MM.1S (cell line): ENCODE results near the gene VSTM2L.

ENCODE experiments used
- DNase-seq: peaks from one replicate; pipeline ENCODE4 v3.0.0-alpha.2; 2015
- H2AFZ ChIP-seq: fragments of 300-600 bp; sonication (generic); 2 replicates; pipeline ENCODE4 v1.6.0; 2016; ENCODE audit warnings: antibody characterized with exemption, low read length
- H3F3A ChIP-seq: fragments of 300-600 bp; sonication (generic); 2 replicates; pipeline ENCODE4 v1.6.1; 2016; ENCODE audit warnings: mild to moderate bottlenecking, antibody characterized with exemption, low read length, moderate library complexity, mixed read lengths; ENCODE audit not compliant: insufficient read depth
- H3K27ac ChIP-seq: fragments of 300-600 bp; sonication (generic); 2 replicates; pipeline ENCODE4 v1.5.1; 2016; ENCODE audit warnings: mild to moderate bottlenecking, low read length
- H3K27me3 ChIP-seq: fragments of 300-600 bp; sonication (generic); replicated peaks from 2 replicates; pipeline ENCODE4 v1.6.0; 2016; ENCODE audit warnings: low read length; ENCODE audit not compliant: insufficient read depth
- H3K36me3 ChIP-seq: fragments of 300-600 bp; sonication (generic); replicated peaks from 2 replicates; pipeline ENCODE4 v1.6.1; 2016; ENCODE audit warnings: mild to moderate bottlenecking, low read length, mixed read lengths; ENCODE audit not compliant: insufficient read depth
- H3K4me1 ChIP-seq: fragments of 300-600 bp; sonication (generic); 2 replicates; pipeline ENCODE4 v1.6.1; 2016; ENCODE audit warnings: low read length, mixed read lengths
- H3K4me2 ChIP-seq: fragments of 300-600 bp; sonication (generic); 2 replicates; pipeline ENCODE4 v1.6.0; 2016; ENCODE audit warnings: low read depth, low read length
- H3K4me3 ChIP-seq: fragments of 300-600 bp; sonication (generic); 2 replicates; pipeline ENCODE4 v1.5.1; 2016; ENCODE audit warnings: low read length, mixed read lengths
- H3K79me2 ChIP-seq: fragments of 300-600 bp; sonication (generic); 2 replicates; pipeline ENCODE4 v1.6.1; 2016; ENCODE audit warnings: mixed run types, low read length, mixed read lengths
- H3K9ac ChIP-seq: fragments of 300-600 bp; sonication (generic); 2 replicates; pipeline ENCODE4 v1.6.1; 2016; ENCODE audit warnings: low read length, mixed read lengths
- H3K9me2 ChIP-seq: fragments of 300-600 bp; sonication (generic); replicated peaks from 2 replicates; pipeline ENCODE4 v1.6.1; 2016; ENCODE audit warnings: mild to moderate bottlenecking, low read length, mixed read lengths; ENCODE audit not compliant: insufficient read depth
- H3K9me3 ChIP-seq: fragments of 300-600 bp; sonication (generic); replicated peaks from 2 replicates; pipeline ENCODE4 v1.6.1; 2016; ENCODE audit warnings: mild to moderate bottlenecking, low read length, mixed read lengths; ENCODE audit not compliant: insufficient read depth
- H4K20me1 ChIP-seq: fragments of 300-600 bp; sonication (generic); 2 replicates; pipeline ENCODE4 v1.6.1; 2016; ENCODE audit warnings: mild to moderate bottlenecking, low read length, moderate library complexity, mixed read lengths; ENCODE audit not compliant: insufficient read depth
- EZH2 ChIP-seq: fragments of 300-600 bp; sonication (generic); optimal IDR thresholded peaks from 2 replicates; pipeline ENCODE3; 2017; ENCODE audit warnings: low read depth, mild to moderate bottlenecking, antibody characterized with exemption, low read length, mixed read lengths
- EZH2phosphoT487 ChIP-seq: fragments of 300-600 bp; sonication (generic); IDR thresholded peaks from 2 replicates; pipeline ENCODE4 v1.6.1; 2018; ENCODE audit warnings: antibody characterized with exemption, low read length
- TF ChIP-seq, protein P1 (sequence below): fragments of 300-600 bp; sonication (generic); IDR thresholded peaks from 2 replicates; pipeline ENCODE4 v1.5.1; 2016; ENCODE audit warnings: antibody characterized with exemption, low read length, mixed read lengths

Gene VSTM2L

GRCh38 chr20:37869334-37869861 lies 33.5 kb upstream of the VSTM2L start:
- H3K9me2 ChIP-seq = no peaks in the 10 kb centered on the region
- no peaks in the 10 kb centered on the region for H4K20me1 ChIP-seq
- no peak overlapping the region for H3K4me2 ChIP-seq
- no peaks in the 10 kb centered on the region for H3K27me3 ChIP-seq
- no peak overlapping the region for H3K4me3 ChIP-seq
- no peak overlapping the region for H3K9ac ChIP-seq
- H3K9me3 ChIP-seq = no peaks in the 10 kb centered on the region
- no peaks in the 10 kb centered on the region for H3K79me2 ChIP-seq
- no peak overlapping the region for H2AFZ ChIP-seq
- H3K4me1 ChIP-seq = no peaks in the 10 kb centered on the region
- no peak overlapping the region for H3K27ac ChIP-seq
- TF ChIP-seq EZH2phosphoT487 (no peak), EZH2 (no peak)
- TF ChIP-seq, protein P1, sequence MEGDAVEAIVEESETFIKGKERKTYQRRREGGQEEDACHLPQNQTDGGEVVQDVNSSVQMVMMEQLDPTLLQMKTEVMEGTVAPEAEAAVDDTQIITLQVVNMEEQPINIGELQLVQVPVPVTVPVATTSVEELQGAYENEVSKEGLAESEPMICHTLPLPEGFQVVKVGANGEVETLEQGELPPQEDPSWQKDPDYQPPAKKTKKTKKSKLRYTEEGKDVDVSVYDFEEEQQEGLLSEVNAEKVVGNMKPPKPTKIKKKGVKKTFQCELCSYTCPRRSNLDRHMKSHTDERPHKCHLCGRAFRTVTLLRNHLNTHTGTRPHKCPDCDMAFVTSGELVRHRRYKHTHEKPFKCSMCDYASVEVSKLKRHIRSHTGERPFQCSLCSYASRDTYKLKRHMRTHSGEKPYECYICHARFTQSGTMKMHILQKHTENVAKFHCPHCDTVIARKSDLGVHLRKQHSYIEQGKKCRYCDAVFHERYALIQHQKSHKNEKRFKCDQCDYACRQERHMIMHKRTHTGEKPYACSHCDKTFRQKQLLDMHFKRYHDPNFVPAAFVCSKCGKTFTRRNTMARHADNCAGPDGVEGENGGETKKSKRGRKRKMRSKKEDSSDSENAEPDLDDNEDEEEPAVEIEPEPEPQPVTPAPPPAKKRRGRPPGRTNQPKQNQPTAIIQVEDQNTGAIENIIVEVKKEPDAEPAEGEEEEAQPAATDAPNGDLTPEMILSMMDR = no peak
- H3K36me3 ChIP-seq = no peaks in the 10 kb centered on the region
- no peak for DNase-seq
- H3F3A ChIP-seq = no peaks in the 10 kb centered on the region

DNA sequence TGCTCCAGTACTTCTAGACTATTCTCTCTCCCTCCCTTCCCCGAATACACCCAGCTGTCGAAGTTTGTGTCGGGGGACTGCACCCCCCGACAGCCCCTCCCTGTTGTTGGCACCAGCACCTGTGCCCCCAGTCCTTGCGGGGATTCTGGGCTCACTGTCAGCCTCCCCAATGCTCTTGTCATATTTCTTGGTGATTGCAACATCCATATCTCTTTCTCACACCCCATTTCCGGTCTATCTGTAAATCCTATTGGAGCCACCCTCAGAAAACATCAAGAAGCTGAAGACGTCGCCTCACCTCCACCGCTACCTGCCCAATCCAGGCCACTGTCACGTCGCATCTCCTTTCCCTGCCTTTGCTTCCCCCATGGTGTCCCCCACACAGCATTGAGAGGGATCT lies 32.6 kb upstream of the VSTM2L start:
- Histone ChIP-seq H3K4me1 (no peaks in the 10 kb centered on the region), H3K27ac (no peak overlapping the region), H3K79me2 (no peaks in the 10 kb centered on the region), H3K27me3 (no peaks in the 10 kb centered on the region), H3K4me3 (no peak overlapping the region), H3K9me3 (no peaks in the 10 kb centered on the region), H3K9ac (no peak overlapping the region), H3K36me3 (no peaks in the 10 kb centered on the region), H2AFZ (no peak overlapping the region), H3K4me2 (no peak overlapping the region), H4K20me1 (no peaks in the 10 kb centered on the region), H3F3A (no peaks in the 10 kb centered on the region), H3K9me2 (no peaks in the 10 kb centered on the region)
- DNase-seq = no peak
- no peak for TF ChIP-seq EZH2
- TF ChIP-seq EZH2phosphoT487 = no peak
- TF ChIP-seq, protein P1 = no peak

- no peaks in the 10 kb centered on the region for H3K9me3 ChIP-seq
- H3K4me1 ChIP-seq = no peaks in the 10 kb centered on the region
- no peak overlapping the region for H3K9ac ChIP-seq
- no peak overlapping the region for H3K4me2 ChIP-seq
- no peaks in the 10 kb centered on the region for H3F3A ChIP-seq
- H3K36me3 ChIP-seq = no peaks in the 10 kb centered on the region
- no peak overlapping the region for H3K4me3 ChIP-seq
- no peak overlapping the region for H3K27ac ChIP-seq
- H2AFZ ChIP-seq = no peak overlapping the region
- no peak for DNase-seq
- no peaks in the 10 kb centered on the region for H3K27me3 ChIP-seq
- no peaks in the 10 kb centered on the region for H3K9me2 ChIP-seq
- H4K20me1 ChIP-seq = no peaks in the 10 kb centered on the region
- TF ChIP-seq, protein P1 = no peak
- TF ChIP-seq EZH2 (no peak), EZH2phosphoT487 (no peak)
- H3K79me2 ChIP-seq = no peaks in the 10 kb centered on the region
These were observed 31.2 kb upstream of the VSTM2L start for GRCh38 chr20:37871751-37872150.
